Epithelial cell of esophagus (primary cell): ENCODE measurements around the gene ZFR2.
"Not testable (repeated sequence)": the region's sequence is repeated elsewhere in the genome, so short reads cannot be mapped to it uniquely, and the experiment has no call there.

Source experiments
- DNase-seq: peaks from one replicate; pipeline ENCODE4 v3.0.0; 2010; ENCODE audit warnings: low read depth
- H3K4me3 ChIP-seq: 2 replicates; pipeline ENCODE4 v1.5.1; 2011; ENCODE audit warnings: mild to moderate bottlenecking, low read length, control low read depth
- TF ChIP-seq, protein P1 (sequence below): IDR thresholded peaks from 2 replicates; pipeline ENCODE4 v1.5.1; 2011; ENCODE audit warnings: low read depth, mild to moderate bottlenecking, low read length, control low read depth, inconsistent platforms; ENCODE audit not compliant: insufficient read depth; ENCODE audit errors: missing control alignments

The ZFR2 gene

DNA sequence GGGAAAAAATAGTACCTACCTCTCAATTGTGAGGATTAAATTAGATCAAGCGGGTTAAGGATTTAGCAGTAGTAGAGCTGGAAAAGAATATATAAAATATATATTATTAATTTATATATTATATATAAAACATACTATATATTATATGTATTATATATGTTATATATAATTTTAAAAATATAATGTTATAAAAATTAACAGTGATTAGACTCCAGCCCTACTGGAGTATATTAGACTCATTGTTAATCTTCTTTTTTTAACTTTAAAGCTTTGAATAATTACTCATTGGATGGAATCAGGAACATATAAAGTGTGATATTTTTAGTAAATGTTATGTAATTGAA is 106.7 kb downstream of the ZFR2 start:
- no peak for DNase-seq
- no peak overlapping the region for H3K4me3 ChIP-seq
- TF ChIP-seq, protein P1, sequence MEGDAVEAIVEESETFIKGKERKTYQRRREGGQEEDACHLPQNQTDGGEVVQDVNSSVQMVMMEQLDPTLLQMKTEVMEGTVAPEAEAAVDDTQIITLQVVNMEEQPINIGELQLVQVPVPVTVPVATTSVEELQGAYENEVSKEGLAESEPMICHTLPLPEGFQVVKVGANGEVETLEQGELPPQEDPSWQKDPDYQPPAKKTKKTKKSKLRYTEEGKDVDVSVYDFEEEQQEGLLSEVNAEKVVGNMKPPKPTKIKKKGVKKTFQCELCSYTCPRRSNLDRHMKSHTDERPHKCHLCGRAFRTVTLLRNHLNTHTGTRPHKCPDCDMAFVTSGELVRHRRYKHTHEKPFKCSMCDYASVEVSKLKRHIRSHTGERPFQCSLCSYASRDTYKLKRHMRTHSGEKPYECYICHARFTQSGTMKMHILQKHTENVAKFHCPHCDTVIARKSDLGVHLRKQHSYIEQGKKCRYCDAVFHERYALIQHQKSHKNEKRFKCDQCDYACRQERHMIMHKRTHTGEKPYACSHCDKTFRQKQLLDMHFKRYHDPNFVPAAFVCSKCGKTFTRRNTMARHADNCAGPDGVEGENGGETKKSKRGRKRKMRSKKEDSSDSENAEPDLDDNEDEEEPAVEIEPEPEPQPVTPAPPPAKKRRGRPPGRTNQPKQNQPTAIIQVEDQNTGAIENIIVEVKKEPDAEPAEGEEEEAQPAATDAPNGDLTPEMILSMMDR, result no peak

DNA sequence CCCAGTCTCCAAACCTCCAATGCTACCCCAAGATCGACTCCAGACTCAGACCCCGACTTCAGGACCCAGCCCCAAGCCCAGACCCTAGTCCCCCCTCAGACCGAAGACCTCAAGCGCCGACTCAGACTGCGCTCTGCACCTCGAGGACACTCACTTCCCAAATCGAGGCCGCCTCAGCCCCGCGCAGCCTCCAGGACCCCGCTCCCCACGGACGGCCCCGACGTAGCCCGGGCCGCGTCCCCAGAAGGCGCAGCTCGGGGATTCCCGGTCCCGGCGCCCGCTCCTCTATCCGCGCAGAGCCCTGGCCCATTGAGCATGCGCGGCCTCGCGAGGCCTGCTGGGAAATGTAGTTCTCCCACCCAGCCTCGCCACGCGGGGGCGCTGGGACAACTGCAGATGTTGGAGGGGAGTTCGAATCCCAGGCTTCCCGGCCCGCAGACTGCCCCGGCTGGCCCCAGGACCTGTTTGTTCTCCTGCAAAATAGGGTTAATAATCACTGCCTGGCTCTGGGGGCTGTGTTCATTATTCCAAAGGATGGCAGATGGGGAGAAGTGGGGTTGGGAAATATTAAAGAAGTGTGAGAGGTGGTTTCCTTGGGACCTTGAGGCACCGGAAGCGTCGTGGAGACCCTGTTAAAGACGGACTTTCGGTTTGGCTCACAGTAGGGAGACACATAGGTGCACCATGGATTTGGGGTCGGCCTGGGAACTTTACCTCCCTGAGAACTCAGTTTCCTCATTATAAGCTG is 107.3 kb downstream of the ZFR2 start, which contains the start of gene APBA3:
Gene APBA3, minus strand, starts transcription at position 311 of the 748 bp plus-strand sequence. CDS start 1,428 bp downstream, outside the sequence.
- TF ChIP-seq, protein P1, result peak; percentile 71
- peak within 1 kb of the TSS; percentile 96 for H3K4me3 ChIP-seq
- DNase-seq, result peak; percentile 89

DNA sequence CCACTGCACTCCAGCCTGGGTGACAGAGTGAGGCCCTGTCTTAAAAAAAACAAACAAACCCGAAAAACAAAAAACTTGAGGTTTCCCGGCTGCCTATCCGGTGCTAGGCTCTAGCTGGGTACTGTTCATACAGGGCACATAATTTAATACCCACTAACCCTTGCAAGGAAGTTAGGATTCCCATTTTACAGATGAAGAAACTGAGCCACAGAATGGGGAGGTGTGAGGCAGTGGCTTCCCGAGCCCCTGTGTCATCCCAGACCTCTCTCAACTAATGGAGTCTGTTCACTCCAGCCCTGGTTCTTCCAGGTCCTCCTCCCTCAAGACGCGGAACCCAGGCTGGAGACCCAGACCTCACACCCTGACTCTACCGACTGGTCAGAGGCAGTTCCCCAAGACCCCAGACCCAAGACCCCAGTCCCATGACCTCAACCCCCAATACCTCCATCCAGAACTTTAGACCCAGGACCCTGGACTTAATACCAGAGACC is 107.9 kb downstream of the ZFR2 start:
- peak; percentile 16 for DNase-seq
- peak overlapping the region; percentile 96 for H3K4me3 ChIP-seq
- TF ChIP-seq, protein P1, result no peak

DNA sequence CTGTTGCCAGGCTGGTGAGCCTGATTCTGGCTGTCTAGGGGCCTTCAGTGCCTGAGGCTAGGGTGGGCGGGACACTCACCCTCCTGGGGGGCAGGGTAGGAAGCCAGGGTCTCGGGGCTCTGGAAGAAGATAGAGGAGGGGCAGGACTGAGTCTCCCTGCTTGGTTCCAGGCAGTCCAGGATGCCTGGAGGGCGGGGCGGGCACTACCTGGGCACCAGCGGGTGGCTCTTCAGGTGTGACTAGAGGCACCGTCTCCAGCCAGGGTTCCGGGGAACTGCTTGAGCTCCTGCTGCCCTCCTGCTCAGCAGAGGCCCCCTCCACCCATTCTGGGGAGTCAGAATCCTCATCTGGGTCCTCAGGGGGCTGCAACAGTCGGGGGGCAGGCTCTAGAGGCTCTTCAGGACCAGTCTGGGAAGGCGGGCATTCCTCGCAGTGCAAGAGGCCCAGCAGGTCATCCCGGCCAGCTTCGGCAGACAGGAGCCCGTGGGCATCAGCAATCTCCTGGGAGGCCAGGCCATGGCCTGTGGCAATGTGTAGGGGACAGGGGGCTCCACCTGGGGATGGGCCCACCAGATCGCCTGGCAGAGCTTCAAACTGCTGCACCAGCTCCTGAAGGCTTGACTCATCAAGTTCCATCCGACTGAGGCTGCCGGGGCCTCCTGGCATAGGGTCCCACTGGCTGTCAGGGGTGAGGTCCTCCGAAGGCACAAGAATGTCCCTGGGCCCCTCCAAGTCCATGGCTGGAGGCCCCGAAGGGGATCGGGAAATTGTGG is 109.2 kb downstream of the ZFR2 start:
- DNase-seq, result no peak
- no peak overlapping the region for H3K4me3 ChIP-seq
- TF ChIP-seq, protein P1, result no peak

DNA sequence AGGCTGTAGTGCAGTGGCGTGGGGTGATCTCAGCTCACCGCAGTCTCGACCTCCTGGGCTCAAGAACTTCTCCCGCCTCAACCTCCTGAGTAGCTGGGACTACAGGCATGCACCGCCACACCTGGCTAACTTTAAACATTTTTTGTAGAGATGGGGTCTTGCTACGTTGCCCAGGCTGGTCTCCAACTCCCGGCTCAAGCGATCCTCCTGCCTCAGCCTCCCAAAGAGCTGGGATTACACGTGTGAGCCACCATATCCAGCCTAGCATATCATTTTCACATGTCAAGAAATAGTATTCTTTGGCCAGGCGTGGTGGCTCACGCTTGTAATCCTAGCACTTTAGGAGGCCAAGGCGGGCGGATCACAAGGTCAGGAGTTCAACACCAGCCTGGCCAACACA is 110.5 kb downstream of the ZFR2 start:
- H3K4me3 ChIP-seq, DNase-seq: not testable (repeated sequence)

DNA sequence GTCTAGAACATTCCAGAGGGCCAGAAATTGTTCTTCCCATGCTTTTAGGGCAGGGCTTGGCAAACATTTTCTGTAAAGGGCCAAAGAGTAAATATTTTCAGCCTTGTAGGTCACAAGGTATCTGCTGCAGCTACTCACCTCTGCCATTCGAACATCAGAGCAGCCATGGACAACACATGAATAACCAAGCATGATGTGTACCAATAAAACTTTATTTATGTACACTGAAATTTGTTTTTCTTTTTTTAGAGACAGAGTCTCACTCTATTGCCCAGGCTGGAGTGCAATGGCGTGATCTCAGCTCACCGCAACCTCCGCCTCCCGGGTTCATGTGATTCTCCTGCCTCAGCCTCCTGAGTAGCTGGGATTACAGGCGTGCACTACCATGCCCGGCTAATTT is 111.1 kb downstream of the ZFR2 start:
- not testable (repeated sequence) for H3K4me3 ChIP-seq, DNase-seq
